RPMI8226 (cell line): ENCODE measurements around the gene SRD5A1.
"Not testable (repeated sequence)": the region's sequence is repeated elsewhere in the genome, so short reads cannot be mapped to it uniquely, and the experiment has no call there.

ENCODE experiments used
- DNase-seq: peaks from one replicate; pipeline ENCODE4 v3.0.0-alpha.2; 2015

SRD5A1 gene

DNA sequence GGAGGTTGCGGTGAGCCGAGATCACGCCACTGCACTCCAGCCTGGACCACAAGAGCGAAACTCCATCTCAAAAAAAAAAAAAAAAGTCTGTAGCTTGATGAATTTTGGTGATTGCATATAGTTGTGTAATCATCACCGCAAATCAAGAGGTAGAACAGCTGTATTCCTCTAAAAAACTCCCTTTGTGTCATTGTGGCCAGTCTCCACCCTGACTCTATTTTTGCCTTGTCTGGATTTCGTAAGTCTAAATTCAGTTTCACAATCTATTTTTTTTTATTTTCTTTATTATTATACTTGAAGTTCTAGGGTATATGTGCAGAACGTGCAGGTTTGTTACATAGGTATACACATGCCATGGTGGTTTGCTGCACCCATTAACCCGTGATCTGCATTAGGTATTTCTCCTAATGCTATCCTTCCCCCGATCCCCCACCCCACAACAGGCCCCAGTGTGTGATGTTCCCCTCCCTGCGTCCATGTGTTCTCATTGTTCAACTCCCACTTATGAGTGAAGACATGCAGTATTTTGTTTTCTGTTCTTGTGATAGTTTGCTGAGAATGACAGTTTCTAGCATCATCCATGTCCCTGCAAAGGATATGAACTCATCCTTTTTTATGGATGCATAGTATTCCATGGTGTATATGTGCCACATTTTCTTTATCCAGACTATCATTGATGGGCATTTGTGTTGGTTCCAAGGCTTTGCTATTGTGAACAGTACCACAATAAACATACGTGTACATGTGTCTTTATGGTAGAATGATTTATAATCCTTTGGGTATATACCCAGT lies 12.5 kb downstream of the SRD5A1 start:
- not testable (repeated sequence) for DNase-seq

DNA sequence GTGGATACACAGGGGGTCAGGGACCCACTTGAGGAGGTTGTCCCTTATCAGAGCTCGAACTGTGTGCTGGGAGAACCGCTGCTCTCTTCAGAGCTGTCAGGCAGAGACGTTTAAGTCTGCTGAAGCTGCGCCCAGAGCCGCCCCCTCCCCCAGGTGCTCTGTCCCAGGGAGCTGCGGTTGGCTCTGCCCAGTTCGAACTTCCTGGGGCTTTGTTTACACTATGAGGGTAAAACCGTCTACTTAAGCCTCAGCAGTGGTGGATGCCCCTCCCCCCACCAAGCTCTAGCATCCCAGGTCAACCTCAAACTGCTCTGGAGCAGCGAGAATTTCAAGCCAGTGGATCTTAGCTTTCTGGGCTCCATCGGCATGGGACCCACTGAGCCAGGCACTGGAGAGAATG lies 15.9 kb downstream of the SRD5A1 start:
- DNase-seq: no peak

DNA sequence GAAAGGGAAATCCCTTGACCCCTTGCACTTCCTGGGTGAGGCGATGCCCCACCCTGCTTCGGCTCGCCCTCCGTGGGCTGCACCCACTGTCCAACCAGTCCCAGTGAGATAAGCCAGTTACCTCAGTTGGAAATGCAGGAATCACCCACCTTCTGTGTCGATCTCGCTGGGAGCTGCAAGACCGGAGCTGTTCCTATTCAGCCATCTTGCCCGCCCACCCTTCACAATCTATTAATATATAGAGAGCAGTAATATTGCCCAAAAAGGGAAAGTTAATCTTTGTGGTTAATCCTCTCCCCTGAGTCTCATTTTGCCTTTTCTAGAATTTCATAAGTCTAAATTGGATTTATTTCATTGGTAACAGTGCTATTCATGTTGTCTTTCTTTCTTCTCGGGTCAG lies 16.4 kb downstream of the SRD5A1 start:
- no peak for DNase-seq

DNA sequence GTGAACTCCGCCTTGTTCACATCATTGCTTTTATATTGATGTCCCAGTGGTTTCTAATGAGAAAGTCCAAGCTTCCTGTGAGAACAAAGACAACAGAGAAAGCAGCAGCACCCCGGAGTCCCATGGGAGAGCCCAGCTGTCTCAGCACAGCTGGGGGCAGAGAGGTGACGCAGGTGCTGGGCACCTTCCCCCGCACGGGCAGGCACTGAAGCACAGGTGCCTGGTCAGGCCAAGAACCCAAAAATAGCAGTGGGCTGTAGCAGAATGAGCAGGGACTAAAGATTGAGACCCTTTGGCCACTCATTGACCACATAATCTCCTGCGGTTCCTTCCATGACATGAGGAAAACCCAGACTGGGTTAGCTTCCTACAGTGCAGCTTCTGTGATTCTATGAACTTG lies 18.8 kb downstream of the SRD5A1 start:
- DNase-seq: no peak

DNA sequence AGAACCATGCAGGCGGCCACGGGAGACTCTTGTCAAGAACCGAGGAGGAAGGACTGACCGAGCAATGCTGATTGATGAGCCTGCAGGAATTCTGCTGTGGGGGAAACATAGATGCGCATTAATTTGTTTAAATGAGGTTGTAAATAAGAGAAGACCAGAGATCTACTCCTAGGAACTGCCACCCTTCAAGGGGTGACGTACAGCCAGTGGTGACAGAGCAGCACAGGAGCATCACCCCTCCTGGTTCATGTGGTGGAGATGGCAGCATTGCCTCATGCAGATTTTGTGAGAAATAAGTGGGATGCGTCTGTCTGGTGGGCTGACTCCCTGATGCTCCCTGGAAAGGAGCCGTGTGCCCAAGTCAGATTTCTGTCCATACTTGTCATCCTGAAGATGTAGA lies 22.2 kb downstream of the SRD5A1 start:
- DNase-seq: no peak

DNA sequence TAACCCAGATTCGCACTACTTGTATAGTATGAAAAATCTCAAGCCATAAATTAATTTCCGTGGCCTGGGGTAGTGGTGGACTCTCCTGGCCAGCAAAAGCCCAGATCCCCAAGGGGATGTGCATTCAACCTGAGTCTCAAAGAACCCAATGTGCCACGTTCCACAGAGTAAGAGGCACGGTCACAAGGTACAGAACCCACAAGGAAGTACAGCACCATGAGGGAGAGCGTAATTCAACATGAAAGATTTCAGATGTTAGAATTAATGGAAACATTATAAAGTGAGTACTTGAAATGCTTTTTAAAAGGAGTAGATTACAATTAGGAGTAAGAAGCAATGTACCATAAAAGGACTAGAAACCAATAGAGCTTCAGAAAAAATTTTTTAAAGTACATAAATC lies 23.4 kb downstream of the SRD5A1 start:
- no peak for DNase-seq

DNA sequence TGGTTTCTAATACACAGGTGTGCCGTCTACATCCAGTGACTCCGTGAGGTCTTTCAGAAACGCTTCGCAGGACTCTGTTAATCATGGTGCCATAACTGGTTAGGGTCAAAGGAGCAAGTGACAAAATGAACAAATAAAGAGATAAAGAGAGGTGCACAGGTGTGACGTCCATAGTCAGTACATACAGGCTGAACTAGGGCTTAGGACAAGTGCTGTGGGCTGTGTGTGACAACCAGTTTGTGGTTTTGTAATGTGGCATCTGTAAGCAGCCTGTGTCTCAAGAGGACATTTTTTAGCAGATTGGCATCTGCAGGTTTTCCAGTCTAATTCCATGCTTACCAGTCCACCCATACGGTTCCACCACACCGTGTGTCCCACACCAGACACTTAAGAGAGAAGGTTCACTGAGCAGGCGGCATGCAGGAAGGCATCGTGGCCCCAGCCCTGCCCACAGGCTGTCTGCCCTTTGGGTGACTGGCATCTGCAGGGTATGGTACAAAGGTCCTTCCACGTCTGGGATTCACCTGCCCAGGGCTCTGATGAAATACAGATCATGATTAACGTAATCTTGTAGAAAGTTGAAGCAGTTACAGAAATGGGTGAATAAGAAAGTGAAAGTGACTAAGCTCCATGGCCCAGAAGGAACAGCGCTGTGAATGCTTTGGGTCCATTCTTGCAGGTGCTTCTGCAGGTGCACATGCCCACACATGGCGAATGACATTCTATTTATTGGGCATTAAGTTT lies 26.9 kb downstream of the SRD5A1 start:
- DNase-seq: no peak

DNA sequence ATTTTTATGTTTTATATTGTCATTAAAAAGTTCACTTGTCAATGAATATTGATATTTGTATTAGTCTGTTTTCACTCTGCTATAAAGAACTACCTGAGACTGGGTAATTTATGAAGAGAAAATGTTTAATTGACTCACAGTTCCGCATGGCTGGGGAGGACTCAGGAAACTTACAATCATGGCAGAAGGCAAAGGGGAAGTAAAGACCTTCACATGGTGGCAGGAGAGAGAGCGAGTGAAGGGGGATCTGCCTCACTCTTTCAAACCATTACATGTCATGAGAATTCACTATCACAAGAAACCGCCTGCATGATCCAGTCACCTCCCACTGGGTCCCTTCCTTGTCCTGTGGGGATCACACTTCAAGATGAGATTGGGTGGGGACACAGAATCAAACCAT lies 27.4 kb downstream of the SRD5A1 start:
- no peak for DNase-seq

DNA sequence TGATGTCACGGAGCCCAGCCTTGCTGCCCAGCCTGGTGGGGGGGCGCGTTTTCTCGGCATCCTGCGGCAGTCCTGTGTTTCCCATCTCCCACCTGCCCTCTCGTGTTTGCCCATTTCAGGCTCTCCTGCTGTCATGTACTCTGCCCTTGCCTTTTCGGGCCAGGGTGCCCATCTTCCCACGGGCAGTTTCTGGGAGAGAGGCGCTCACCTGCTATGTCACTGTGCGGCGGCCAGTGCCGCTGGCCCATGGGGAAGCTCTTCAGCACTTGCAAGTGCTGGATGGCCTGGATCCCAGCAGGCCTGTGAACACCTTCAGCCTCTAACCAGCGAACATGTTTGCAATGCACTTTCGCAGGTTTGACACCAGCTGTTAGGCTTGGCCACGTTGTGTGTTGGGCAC lies 33.5 kb downstream of the SRD5A1 start:
- no peak for DNase-seq

DNA sequence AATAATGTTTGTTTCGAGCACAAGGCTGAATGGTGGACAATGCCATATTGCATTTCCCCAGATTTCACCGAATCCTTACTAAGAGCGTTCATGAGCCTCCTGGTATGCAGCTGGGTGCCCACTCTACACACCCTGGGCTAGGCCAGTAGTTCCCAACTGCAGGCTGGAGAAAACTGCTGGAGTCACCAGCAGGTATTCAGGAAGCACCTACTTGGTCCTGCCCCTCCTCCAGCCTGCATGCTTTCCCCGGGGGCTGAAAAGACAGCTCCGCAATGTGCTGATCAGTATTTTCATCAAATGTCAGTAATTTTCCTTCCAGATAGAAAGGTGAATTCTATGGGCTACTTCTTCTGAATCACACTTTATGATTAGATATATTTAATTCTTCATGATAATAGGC lies 34.4 kb downstream of the SRD5A1 start:
- no peak for DNase-seq

DNA sequence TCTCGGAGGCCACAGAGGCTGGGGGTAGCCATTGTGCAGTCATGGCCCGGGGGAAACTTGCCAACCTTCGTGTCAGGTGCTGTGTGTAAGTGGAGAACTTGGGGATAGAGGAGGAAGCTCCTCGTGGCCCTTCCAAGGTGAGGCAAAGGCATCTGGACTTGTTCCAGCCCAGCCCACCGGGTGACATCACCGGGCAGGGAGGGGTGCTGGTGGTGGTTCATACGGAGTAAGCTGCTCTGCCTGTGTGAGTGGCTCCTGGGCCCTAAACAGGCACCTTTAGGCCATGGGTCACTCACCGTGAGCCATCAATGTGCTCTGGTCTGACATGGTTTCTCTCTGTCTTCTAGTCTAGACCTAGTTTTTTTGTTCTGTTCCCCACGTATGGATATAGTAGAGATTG lies 35.5 kb downstream of the SRD5A1 start:
- not testable (repeated sequence) for DNase-seq

DNA sequence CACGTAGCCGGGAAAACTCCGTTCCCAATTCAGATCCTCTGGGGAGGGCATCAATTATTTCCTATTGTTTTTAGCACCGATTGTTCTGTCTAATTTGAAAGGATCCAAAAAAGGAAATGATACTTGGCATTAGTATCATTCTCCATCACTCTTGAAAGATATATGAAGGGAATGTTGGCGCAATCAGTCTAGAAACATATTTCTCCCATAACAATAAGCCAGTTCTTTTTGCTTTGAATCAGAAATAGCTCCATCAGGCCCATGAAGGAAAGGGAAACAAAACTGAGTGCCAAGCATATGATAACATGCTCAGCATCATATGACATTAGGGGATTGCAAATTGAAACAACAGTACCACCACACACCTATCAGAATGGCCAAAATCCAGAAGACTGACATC lies 39.8 kb downstream of the SRD5A1 start:
- DNase-seq: no peak

DNA sequence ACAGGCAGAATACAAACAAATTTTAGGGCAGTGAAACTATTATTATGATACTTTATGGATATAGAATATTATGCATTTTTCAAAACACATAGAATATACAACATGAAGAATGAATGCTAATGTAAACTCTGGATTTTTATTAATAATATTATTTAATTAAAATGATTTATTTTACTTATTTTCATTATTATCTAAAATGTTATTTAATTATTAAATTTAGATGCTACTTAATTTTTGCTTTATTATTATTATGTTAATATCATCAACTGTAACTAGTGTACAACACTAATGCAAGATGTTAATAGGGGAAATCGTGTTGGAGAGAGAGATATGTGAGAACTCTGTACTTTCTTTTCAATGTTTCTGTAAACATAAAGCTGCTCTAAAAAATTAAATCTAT lies 40.7 kb downstream of the SRD5A1 start:
- no peak for DNase-seq

DNA sequence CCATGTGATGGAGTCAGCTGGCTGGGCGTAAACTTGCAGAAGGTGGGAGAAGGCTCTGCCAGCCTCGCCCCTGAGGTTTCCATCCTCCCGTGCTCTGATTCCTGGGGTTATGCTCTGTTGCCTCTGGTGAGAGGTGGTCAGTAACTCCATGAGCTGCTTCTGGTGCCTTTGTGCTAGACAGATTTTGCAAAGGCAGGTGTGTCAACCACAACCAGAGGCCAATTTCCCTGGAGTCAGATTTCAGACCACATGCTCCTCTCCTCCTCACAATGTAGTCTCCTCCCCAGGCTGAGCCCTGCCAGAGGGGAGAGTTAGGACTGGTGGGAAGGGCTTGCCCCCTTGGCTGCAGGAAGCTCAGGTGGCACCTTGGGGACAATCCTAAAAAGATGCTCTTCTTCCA lies 41.2 kb downstream of the SRD5A1 start:
- DNase-seq: no peak

DNA sequence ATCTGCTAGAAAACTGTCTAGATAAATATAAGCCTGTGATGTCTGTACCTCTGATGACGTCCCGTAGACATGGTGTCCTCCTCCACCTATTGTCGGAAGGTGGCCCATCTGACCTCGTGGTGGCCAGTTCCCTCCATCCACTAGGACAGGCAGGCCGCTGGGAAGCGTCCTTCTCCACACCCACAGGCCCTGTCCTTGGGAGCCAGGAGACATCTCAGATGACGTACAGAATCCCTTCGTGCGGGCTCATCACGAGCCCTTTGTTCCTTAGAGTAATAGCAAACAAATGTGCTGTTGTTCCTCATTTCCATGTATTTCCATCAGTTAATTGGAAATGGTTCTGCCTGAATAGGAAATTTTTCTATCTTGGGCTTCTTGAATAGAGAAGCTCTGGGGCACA lies 41.6 kb downstream of the SRD5A1 start:
- DNase-seq: no peak

DNA sequence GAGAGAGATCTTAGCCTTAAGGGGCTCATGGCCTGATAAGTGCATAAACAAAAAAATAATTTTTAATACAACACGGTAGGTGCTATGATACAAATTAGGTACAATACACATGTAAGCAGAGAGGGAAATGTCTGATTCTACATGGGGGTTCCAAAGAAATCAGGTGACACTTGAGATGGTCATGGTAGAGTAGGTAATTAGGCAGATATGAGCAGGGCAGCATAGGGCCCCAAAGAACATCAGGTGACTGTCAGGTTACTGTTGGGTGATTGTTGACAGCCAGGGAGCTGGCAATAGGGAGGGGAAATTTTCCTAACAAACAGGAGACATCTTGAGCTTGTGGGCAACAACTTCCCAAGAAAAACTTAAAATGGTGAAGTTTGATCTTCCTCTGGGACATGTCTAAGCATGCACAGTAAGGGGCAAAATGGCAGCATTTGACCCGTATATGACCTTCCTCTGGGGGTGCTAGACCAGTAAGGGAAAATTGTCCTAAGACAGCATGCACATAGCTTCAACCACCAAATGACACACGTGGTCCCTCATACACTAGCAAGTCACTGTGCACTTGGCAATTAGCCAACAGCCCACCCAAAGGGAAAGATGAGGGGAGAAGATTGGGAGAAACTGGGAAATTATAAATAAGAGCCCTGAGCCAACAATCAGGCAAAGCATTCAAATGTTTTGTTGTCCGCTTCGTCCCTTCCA lies 42.7 kb downstream of the SRD5A1 start:
- DNase-seq: no peak

DNA sequence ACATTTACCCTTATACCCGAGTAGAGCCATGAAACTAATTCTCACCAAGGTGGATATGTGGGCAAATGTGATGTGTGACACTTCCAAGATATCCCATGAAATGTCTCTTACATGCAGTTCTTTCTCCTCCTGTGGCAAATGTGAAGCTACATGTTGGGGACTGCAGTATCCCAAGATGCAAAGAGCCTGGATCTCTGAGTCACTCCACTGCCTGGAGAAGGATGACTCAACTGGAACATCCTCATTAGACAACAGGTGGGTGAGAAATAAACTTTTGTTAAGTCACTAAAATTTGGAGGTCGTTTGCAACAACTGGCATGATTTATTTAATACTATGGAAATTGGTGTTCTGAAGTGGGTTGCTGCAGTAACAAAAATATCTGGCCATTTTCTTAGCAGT lies 43.5 kb downstream of the SRD5A1 start:
- no peak for DNase-seq

DNA sequence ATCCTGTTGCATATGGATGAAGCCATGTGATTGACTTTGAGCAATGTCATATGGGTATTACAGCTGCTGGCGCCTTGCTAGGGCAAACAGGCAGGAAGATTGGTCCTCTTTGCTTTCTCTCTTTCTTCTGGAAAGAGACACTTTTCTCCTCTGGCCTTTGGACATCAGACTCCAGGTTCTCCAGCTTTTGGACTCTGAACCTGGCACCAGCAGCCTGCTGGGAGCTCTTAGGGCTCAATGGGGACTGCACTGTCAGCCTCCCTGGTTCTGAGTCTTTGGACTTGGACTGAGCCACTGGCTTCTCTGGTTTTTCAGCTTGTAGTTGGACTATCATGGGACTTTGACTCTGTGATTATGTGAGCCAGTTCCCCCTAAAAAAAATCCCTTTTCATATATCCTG lies 45.1 kb downstream of the SRD5A1 start:
- no peak for DNase-seq

DNA sequence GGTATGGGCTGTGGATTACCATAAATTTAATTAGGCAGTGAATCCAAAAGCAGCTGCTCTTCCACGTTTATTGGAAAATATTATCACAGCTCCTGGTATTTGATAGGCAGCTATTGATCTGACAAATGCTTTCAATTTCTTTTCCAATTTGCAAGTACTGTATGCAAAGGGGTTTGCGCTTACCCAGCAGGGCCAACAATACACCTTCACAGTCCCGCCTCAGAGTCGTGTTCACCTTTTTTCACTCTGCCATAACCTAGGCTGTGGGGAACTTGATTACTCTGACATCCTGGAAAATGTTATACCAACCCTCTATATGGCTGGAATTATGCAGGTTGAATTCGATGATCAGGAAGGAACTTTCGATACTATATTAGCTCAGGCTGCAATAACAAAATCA lies 47.7 kb downstream of the SRD5A1 start:
- no peak for DNase-seq

DNA sequence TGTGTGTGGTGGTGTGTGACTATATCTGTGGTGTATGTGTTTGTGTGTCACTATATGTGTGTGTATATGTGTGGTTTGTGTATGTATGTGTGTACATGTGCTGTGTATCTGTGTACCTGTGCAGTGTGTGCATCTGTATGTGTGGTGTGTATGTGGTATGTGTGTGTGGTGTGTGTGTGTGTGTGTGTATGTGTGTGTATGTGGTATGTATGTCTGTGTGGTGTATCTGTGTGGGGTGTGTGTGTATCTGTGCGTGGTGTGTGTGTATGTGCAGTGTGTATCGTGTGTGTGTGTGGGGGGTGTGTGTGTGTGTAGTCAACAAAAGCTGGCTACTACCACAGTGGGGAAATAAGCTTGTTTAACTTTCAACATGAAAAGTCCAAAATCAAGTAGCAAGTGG lies 48.4 kb downstream of the SRD5A1 start:
- DNase-seq: no peak

DNA sequence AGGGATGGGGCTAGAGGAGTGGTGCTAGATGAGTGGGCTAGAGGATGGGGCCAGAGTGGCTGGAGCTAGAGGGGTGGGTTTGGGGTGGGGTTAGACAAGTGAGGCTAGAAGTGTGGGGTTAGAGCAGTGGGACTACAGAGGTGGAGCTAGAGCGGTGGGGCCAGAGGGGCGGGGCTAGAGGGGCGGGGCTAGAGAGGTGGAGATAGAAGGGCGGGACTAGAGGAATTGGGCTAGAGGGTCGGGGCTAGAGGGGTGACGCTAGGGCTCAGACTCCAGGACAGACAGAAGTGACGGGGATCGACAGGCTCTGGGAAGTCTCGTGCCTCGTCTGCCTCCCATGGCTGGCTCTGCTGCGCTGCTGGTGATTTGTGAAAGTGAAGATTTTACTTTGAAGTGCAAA lies 49.0 kb downstream of the SRD5A1 start:
- no peak for DNase-seq

DNA sequence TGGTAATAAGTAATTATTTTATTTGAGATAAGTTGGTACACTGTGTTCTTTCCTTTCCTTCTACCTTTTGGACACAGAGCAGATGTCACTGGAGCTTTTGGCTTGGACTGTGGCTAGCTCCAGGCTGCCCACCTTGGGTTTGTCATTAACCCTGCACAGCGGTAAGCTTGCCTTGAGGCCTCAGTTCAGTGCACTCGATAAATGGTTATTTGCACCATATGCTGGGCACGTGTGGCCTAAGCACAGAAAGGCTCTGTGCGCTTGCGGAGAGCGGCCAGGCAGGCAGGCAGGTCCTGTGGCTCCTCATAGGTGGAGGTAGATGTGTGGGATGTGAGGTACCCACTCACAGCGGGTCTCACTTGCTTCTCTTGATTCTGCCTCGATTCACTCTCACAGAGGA lies 50.0 kb downstream of the SRD5A1 start:
- DNase-seq: no peak

DNA sequence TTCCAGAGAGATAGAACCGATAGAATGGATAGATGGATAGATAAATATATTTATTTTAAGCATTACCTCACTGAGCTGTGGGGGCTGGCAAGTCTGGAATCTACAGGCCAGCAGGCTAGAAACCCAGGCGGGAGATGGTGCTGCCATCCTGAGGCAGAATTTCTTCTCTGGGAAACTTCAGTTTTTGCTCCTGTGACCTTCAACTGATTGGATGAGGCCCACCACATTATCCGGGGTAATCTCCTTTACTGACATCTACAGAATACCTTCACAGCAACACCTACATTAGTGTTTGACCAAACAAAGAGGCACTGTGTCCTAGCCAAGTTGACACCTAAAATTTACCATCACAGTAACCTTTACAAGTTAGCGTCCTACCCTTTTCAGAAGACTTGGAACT lies 50.8 kb downstream of the SRD5A1 start:
- no peak for DNase-seq

DNA sequence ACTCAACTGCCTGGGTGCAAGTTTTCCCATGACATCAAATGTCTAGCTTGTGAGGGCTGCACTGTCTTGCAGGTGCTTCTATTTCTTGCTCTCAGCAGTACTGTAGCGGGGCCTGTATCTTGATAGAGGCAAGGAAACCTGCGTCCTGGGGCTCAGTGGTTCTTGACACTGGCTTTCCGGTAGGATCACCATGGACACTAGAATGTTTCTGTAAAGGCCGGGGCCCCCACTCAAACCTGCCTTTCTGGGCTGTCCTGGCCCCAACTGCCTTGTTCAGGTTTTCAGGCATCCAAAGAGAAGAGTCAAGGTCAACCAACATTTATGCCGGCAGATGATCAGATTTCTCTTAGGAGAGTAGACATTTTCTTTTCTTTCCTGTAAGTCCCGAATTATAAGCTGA lies 53.3 kb downstream of the SRD5A1 start:
- DNase-seq: no peak
